GM21529 (cell line): Measurements from ENCODE around the gene ENTPD2.

Experiments used
- ATAC-seq: cut with Tn5 transposase; IDR thresholded peaks from one replicate; pipeline ENCODE4 v1.9.1; 2021; ENCODE audit not compliant: unreplicated experiment

The ENTPD2 gene

DNA sequence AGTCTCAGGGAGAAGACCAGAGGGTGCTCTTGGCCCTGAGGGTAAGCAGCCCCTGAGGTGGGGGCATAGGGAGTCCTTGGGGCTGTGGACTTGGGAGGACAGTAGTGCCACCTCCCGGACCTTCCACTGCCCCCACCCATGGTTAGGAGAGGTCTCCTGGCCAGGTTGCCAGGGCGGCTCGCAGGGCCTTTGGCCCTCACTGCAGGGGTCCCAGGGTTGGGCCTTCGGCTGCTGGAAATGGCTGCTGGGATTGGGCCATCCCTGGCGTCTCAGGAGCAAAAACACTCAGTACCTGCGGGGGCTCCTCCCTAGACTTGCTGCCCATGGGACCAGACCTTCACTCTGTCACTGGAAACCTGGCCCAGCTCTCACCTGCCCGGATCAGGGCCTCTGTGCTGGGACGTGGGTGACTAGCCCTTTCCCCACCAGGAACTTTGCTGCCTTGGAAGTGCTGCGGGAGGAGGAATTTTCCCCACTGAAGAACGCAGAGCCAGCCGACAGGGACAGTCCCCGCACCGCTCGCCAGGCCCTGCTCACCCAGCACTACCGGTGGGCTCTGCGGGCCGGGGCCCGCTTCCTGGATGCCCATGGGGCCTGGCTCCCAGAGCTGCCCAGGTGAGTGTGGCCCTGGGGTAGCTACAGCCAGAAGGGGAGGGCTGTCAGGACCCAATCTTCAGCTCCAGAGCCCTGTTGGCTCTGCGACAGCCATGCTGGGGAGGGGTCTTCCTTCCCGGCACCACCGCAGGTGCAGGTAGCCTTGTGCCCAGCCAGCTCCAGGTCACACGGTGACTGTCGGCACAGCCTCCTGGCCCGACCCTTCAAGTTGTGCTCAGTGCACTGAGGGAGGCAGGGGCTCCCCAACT, 26.6 kb upstream of the ENTPD2 start:
- no peak for ATAC-seq

DNA sequence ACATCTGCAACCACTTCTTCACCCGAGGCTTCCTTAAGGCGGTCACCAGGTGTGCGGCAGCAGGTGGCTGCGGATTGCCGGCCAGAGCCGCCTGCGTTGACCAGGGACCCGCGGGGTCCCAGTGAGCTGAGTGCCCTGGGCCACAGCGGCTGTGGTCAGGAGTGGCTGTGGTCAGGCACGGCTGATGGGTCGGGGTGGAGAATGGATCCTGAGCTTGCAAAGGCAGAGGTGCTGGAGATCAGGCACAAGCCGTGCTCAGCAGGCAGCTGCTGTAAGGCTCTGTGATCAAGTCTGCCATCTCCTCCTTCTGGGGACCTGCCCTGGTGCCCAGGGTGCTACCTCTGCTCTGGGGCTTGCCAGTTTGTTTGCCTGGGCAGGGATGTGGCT, 25.5 kb upstream of the ENTPD2 start:
- no peak for ATAC-seq

DNA sequence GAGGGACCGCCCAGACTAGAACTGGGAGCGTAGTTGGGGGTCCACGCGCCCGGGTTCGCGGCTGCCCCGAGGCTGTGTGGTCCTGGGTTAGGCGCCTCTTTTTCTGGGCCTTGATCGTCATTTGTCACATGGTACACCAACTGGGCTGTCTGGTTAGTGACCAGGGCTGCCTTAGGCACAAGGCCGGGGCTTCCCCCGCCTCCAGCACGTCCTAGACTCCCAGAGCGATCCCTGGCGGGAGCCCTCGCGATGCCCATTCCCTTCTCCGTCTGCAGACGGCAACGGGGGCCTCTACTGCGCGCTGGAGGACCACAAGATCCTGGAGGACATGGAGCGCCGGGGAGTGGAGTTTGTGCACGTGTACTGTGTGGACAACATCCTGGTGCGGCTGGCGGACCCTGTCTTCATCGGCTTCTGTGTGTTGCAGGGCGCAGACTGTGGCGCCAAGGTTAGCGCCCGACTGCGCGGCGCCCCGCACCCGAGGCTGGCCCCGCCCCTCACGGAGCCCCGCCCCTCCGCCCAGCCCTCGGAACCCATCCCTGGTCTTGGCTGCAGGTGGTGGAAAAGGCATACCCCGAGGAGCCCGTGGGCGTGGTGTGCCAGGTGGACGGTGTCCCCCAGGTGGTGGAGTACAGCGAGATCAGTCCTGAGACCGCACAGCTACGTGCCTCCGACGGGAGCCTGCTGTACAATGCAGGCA, 25.0 kb upstream of the ENTPD2 start:
- ATAC-seq = no peak

DNA sequence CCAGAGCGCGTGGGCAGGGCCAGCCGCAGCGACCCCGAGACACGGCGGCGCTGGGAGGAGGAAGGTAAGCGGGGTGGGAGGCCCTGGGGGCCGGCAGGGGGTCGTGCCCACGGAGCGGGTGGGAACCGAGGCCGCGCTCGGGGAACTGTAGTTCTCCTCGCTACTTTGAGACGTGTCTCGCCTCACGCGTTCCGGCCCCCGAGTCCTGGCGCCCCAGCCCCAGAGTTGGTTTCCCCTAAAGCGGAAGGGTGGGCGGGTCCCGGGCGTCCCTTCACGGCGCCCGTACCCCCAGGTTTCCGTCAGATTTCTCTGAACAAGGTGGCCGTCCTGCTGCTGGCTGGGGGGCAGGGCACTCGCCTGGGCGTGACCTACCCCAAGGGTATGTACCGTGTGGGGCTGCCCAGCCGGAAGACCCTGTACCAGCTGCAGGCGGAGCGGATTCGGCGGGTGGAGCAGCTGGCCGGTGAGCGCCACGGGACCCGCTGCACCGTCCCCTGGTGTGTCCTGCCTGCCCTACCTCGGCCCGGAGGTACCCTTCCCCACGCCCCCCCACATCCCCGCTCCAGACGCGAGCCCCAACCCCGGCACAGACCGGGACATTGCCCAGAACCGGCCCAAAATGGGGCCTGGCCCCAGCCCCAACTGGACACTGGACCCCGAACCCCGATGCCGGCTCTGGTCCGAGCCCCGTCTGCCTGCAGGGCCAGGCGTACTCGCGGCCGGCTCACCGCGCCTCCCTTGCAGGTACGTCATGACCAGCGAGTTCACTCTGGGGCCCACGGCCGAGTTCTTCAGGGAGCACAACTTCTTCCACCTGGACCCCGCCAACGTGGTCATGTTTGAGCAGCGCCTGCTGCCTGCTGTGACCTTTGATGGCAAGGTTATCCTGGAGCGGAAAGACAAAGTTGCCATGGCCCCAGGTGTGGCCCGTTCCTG, 24.2 kb upstream of the ENTPD2 start:
- peak; percentile 36 for ATAC-seq

DNA sequence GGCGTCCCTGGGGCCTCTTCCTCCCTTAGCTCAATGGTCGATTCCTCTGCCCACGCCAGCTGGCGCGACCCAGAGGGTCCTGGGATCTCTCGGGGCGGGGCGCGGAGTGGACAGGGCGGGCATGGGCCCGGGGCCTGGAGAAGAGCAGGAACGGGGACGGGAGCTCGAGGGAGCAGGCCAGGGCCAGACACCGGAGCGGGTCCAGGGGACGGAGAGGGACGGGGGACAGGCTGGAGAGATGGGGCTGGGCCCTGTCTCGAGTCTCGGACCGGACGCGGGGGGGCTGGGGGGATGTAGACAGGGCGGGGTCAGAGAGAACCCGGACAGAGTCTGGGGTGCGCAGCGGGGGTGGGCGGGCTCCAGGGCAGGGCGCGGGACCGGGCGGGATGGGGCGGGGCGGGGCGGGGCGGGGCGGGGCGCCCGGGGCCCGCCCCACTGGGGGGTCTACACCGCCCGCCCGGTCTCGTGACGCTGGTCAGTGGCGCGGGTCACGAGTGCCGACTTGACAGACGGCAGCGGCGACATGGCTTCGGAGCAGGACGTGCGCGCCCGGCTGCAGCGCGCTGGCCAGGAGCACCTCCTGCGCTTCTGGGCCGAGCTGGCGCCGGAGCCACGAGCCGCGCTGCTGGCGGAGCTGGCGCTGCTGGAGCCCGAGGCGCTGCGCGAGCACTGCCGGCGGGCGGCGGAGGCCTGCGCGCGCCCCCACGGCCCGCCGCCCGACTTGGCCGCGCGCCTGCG, 23.3 kb upstream of the ENTPD2 start, which contains the start of gene UAP1L1:
TSS of gene UAP1L1 (plus strand) at position 508 of the 738 bp plus-strand sequence. CDS start at position 524, 16 bp downstream.
- peak; percentile 65 for ATAC-seq

DNA sequence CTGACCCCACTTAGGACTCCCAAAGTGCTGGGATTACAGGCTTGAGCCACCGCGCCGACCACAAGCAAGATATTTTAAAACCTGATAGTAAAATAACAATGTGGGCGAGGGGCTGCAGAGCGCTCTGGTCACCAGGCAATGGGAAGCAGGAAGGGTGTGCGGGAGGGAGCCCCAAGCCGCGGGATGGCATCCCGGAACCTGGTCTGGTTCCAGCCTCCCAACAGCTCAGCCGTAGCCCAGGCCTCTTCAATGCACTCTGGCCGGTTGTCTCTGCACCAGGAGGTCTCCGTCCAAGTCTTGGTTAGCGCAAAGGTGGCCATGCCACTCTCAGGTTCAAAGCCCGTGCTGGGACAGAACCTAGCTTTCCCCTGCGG, 22.8 kb upstream of the ENTPD2 start:
- no peak for ATAC-seq

DNA sequence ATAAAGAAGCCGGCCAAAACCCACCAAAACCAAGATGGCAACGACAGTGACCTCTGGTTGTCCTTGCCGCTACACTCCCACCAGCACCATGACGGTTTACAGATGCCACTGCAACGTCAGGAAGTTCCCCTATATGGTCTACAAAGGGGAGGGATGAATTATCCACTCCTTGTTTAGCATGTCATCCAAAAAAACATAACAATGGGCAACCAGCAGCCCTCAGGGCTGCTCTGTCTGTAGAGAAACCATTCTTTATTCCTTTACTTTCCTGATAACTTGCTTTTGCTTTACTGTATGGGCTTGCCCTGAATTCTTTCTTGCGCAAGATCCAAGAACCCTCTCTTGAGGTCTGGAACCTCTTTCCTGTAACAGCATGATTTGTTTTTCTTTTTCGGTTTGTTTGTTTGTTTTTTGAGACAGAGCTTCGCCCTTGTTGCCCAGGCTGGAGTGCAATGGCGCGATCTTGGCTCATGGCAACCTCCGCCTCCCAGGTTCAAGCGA, 21.5 kb upstream of the ENTPD2 start:
- ATAC-seq = no peak

DNA sequence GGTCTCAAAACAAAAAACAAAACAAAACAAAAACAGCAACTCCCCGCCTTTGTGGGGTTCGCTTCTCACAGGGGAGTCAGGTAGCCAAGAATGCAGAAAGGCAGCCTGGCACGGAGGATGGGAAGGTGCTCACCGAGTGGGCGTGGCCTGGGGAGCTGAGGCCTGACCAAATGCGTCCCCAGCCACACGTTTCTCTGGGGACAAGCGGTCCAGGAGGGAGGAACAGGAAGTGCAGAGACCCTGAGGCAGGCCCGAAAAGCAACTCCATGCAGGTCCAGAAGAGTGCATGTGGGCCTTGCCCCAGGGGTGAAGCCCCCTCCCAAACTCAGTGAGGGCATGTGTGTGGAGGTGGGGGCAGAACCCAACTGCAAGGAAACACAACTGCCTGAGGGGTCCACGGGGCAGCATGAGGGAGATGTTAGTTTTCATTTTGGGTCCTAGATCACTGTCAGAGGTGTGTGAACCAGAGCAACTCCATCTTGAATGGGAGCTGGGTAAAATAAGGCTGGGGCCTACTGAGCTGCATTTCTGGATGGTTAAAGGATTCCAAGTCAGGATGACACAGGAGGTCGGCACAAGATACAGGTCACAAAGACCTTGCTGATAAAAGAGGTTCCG, 20.9 kb upstream of the ENTPD2 start:
- no peak for ATAC-seq

DNA sequence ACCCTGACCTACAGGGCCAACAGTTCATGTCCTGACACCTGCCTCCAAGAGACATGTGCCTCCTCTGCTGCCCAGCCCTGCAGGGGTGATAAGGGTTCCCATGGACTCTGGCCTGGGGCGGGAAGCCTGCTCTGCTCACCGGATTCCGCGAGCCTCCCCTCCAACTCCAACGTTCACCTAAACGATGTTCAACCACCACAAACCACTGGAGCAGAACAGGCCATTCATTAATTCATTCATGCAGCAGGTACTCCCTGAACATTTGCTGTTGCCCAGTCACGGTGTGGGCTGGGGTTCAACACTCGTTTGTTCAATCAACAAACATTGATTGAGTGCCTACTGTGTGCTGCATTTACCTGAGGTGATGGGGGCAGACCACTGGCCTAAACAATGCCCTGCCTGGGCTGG, 20.1 kb upstream of the ENTPD2 start:
- no peak for ATAC-seq

DNA sequence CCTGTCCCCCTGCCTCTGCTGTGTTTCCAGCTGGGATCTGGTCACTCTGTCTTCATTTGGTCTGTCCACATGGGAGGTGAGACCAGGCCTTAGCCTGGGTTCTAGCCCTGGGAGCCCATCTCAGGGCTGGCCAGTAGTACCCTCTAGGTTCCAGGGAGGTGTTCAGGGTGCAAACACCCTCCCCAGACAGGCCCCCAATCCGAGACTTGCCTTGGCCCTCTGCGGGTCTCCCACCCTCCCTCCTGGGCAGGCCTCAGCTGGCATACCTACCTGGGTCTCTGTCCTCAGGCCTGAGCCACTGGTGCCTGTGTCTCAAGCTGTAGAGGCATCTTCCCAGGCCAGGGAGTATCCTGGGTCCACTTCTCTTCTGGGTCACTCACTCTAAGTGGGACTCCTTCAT, 17.4 kb upstream of the ENTPD2 start:
- no peak for ATAC-seq

DNA sequence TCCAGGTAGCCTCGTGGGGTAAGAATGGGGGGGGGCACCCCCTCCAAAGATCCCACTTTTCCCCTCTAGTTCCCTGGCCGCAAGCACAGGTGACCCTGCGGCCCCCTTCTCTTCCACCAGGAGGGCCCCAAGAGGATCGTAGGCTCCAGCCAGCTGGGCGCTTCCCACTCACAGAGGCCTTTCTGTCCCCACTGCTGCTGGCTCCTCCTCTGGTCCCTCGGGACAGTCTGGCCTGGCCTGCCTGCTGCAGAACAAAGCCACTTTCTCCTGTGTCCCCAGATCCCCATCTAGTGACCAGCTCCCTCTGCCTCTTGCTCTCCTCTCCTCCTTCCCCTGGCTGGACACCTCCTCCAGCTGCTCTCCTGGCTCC, 17.0 kb upstream of the ENTPD2 start:
- no peak for ATAC-seq

DNA sequence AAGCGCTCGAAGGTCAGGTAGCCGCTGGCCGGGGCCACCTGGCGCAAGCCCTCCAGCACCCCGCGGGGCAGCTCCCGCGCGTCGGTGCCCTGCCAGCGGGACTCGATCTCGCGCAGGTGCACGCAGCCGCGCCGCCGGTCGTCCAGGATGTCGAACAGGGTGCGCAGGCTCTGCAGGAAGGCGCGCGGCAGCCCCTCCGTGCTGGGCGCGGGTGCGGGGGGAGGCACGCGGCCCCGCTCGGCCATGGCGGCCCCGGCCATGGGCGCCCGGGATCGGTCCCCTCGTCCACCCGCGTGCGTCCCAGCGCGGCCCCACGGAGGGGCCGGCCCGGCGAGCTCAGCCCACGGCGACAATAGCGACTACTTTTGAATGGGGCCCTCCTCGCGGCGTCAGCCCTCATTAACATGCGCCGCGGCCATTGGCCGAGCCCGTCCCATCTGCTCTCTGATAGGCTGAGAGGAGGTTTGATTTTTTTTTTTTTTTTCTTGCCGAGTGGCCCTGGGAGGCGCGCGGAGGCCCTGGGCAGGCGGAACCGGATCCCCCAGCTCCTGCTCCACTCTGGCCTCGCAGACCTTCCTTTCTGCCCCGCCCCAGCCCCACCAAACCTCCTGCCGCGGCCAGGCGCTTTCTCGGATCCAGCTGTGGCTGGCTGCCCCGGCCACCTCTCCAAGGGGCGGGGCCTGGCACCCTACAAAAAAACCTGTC, 16.5 kb upstream of the ENTPD2 start, which contains the start of gene SAPCD2:
TSS of gene SAPCD2 (minus strand) at position 357 of the 705 bp plus-strand sequence. CDS start at position 260, 97 bp downstream.
- peak; percentile 72 for ATAC-seq

DNA sequence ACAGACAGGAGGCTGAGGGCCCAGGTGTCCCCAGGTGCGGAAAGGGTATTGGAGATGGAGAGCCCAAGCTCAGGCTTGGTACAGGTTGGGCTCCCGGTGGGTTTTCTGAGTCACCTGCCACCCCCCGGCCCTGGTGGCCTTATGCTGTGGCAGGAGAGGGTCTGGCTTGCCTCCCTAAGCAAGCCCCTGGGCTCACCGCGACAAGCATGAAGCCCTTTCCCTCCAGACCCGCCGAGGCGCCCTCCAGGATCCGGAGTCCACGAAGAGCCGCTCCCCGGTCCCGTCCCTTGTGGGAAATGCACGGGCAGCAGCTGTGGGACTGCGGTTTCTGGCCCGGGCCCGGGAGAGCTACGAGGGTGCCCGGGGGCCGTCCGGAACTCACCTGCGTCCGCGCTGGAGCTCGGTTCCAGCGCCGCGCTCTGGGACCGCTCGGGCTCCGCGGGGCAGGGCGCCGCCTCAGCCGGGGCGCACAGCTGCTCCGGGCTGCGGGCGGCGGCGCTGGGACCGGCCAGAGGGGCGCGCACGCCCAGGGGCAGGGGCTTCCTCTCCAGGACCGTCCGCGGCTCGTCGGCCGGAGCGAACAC, 15.7 kb upstream of the ENTPD2 start:
- no peak for ATAC-seq

DNA sequence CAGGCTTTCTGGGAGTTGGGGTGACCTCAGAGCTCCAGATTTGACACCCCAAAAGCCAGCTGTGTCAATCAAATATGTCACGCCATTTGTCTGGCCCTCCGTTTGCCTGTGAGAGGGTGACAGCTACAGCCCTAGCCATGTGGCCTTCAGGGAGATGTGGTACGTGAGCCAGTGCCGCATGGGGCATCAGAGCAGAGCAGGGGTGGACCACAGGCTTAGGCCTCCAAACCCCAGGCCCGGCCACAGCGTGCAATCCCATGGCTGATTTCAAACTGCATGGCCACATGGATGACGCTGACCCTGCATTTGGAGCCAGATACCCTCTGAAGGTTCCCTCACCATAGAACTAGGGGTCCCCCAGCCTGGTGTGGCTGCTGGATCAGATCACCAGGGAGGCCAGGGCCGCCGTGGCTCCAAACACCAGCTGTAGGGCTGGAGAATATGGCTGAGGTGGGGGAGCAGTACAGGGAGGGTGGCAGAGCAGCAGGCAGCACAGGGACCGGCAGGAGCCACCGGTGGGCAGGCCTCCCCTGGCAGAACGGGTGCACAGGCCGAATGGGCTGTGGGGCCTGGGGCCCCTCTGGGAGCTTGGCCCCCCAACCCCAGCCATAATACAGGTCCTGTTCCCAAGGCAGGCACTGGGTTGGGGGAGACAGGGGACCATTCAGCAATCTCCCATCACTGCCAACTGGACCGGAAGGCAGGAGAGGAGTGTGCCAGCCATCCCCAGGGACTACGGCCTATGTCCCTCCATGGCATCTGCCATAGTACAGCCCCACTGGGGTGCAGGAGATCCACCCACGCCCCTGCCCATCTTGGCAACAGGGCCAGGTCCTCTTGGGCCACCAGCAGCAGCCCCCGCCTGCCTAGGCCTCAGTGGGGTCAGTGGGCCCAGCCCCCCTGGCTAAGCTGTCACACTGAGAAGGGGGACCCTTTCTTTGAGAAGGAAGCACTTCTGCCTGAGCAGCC, 15.0 kb upstream of the ENTPD2 start:
- ATAC-seq = no peak

DNA sequence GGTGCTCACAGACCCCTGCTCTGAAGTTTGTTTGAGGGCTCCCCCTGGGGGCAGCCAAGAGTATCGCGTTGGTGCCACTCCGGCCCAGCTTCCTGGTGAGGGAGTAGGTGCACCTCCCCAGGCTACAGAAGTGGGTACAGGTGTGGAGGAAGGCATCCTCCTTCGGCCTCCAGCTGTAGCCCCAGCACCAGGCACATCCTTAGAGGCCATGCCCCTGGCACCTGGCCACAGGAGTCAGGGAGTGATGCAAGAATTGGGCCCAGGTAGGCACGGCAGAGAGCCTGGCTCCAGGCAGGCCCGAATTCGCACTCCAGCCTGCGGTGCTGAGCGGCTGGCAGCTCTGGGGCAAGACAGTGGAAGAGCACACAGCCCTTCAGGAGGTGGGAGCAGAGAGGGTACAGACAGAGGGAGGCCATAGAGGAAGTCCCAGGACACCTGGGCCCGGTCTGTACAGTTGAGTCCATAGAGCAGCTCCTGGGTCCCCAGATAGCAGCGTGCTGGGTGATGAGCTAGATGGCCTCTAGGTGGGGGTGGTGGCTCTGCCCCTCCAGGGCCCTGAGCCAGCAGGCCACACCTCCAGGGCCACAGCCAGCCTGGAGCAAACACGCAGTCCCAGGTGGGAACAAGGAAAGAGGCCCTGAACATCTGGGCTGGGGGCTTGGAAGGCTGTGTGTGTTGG, 14.1 kb upstream of the ENTPD2 start:
- peak; percentile 32 for ATAC-seq

DNA sequence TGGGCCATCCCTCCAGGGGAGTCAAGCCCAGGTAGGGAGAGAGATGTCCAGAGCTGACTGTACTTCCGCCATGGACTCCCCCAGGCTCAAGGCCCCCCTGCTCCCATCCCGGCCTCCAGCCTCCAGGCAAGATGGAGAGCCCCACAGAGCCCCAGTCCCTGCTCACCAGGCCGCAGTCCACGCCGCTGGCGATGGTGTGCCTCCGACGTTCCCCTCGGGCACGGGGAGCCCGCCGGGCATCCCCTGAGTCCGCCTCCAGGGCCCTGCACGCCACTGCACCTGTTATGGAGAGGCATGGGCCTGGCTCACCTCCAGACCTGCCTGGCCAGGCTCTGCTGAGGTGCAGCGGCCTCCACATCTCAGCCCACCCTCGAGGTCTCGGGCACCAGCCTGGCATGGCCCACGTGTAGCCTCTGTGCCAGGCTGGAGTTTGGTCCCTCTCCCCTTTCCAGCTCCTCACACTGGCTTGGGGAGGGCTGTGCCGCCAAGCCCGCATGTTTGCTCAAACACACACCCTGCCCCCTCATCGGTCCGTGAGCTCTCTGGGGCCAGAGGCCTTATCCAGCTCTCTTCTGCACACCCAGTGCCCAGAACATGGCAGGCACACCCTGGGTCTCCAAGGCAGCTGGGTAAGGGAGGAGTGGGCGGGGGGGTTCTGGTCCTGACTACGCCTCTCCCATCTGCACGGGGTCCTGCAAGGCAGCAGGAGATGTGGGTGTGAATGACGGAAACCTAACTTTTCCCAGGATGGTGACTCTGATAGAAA, 12.4 kb upstream of the ENTPD2 start:
- ATAC-seq = no peak
